Lung (tissue), 12 donors: ENCODE results near the gene NRGN. TPM values are rescaled to one million over a fixed set of nuclear protein-coding genes. Genes with fewer than 3 reads are reported as not detected.

Experiments used
- ATAC-seq: fragments of 200-7000 bp; cut with Tn5 transposase; one replicate; pipeline ENCODE4 v1.9.1; 2020; ENCODE audit warnings: moderate number of reproducible peaks; ENCODE audit not compliant: insufficient read depth, low FRiP score
- DNase-seq, 3 donors: peaks; one replicate each; pipeline ENCODE4 v3.0.0-alpha.2; 2013 to 2017
- H3K27ac ChIP-seq, 2 donors: one replicate each; pipeline ENCODE4 v1.5.1; 2013; ENCODE audit warnings: mild to moderate bottlenecking in 2 of 2, moderate library complexity in 2 of 2, control low read depth in 1 of 2, inconsistent platforms in 1 of 2, low read depth in 1 of 2, low read length in 1 of 2
- H3K27me3 ChIP-seq, 3 donors: one replicate each; pipeline ENCODE4 v1.5.1; 2013; ENCODE audit warnings: low read length in 2 of 3; ENCODE audit not compliant: control insufficient read depth in 3 of 3, insufficient read depth in 3 of 3
- H3K36me3 ChIP-seq, 4 donors: one replicate each; pipeline ENCODE4 v1.5.1; 2013; ENCODE audit warnings: low read length in 4 of 4, mild to moderate bottlenecking in 1 of 4, moderate library complexity in 1 of 4; ENCODE audit not compliant: control insufficient read depth in 4 of 4, insufficient read depth in 4 of 4
- H3K4me1 ChIP-seq, 5 donors: one replicate each; pipeline ENCODE4 v1.5.1; 2013; ENCODE audit warnings: low read length in 5 of 5, mild to moderate bottlenecking in 2 of 5, moderate library complexity in 1 of 5; ENCODE audit not compliant: control insufficient read depth in 5 of 5, insufficient read depth in 5 of 5
- H3K4me3 ChIP-seq: one replicate; pipeline ENCODE4 v1.5.1; 2013; ENCODE audit warnings: mild to moderate bottlenecking, control low read depth, moderate library complexity
- H3K9ac ChIP-seq, 2 donors: one replicate each; pipeline ENCODE4 v1.5.1; 2013; ENCODE audit warnings: low read length in 2 of 2, control low read depth in 1 of 2; ENCODE audit not compliant: insufficient read depth in 1 of 2
- H3K9me3 ChIP-seq, 4 donors: one replicate each; pipeline ENCODE4 v1.5.1; 2013; ENCODE audit warnings: low read length in 3 of 4, mild to moderate bottlenecking in 1 of 4, moderate library complexity in 1 of 4; ENCODE audit not compliant: control insufficient read depth in 4 of 4, insufficient read depth in 3 of 4
- CTCF ChIP-seq: IDR thresholded peaks from 2 replicates; pipeline ENCODE4 v1.5.1; 2012; ENCODE audit warnings: mild to moderate bottlenecking; ENCODE audit errors: control extremely low read depth, extremely low read depth
- WGBS, 2 donors: extraction: QIAGEN DNeasy Blood & Tissue Kit; methylation state at CpG; one replicate each; pipeline ENCODE4 v1.1.7; 2013; 5-methylcytosine and 5-hydroxymethylcytosine counted together
- polyA plus RNA-seq, 2 donors: library from polyadenylated mRNA; stranded (reverse); fragments of 200-250 nt; gene quantifications; one replicate each; pipeline ENCODE4 v1.2.1, GENCODE V29; 2013
- total RNA-seq, 2 donors: library from RNA; depleted of rRNA in 1 of 2; stranded (reverse); fragments of >200 nt in 1 of 2; gene quantifications; one replicate each; pipeline ENCODE4 v1.2.1, GENCODE V29; 2014 to 2021
- donor health status: control.
- donor health status: control.
- donor health status: Bipolar disorder and iron deficiency.
- donor health status: healthy.
- donor health status: DM: yes; HTN: yes; CAD: no.

Gene NRGN
- total and polyA plus RNA-seq, 4 donors = 27.2 to 250 (median 87.5) TPM

DNA sequence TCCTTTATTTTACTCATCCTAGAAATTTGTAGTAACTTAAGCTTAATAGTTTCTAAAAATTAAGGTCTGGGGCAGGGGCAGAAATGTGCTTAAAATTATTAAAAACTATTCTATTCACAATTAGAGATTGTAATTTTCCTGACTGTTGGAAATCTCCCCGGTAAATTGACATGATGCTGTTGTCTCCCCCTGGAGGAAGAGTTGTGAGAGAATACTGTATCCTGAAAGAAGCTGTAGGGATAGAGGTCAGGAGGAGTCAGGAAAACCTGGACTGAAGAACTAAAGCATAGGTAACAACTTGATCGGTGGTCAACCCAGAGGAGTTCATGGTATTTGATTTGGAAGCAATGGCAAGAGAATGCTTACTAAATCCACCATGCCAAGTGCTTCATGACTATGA is 38.5 kb downstream of the NRGN start:
- Histone ChIP-seq H3K27ac (no peak overlapping the region), H3K4me3 (no peak overlapping the region)
- WGBS, 2 donors = 86 to 88% methylated on average over 2 of the region's 2 CpGs

DNA sequence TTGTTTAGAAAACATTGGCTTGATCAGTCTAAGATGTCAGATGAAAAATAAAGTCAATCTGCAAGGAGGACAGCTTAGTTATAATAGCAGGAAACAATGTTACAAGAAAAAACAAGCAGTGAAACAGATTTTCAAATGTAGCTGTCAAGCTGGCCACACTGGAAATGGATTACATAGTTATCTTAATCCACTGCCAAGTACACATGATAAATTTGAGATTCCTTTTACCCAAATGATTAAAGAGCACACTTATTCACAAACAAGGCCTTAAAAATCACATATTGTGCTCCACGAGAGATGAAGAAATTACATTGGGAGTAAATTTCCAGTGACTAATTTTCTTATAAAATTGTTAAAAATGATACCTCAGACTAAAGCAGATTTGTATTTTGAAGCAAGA is 39.8 kb downstream of the NRGN start:
- Histone ChIP-seq H3K9me3 (no peaks in the 10 kb centered on the region), H3K27me3 (no peaks in the 10 kb centered on the region), H3K27ac (no peak overlapping the region), H3K4me3 (no peak overlapping the region), H3K9ac (no peak overlapping the region), H3K36me3 (peaks cover 2 to 4% (median 4%) of the 10 kb centered on the region in 4 donors), H3K4me1 (no peaks in the 10 kb centered on the region)
- WGBS, 2 donors = 85% methylated on average over 1 of the region's 1 CpG
- ATAC-seq (no peak), DNase-seq (no peak)
- no peak for TF ChIP-seq CTCF

More for the DNA sequence above, 38.5 kb downstream of the NRGN start:
- Histone ChIP-seq H3K9ac (no peak overlapping the region), H3K9me3 (no peaks in the 10 kb centered on the region), H3K4me1 (no peaks in the 10 kb centered on the region), H3K27me3 (no peaks in the 10 kb centered on the region), H3K36me3 (peaks cover 2 to 4% (median 4%) of the 10 kb centered on the region in 4 donors)
- no peak for DNase-seq
- TF ChIP-seq CTCF = no peak
- no peak for ATAC-seq

DNA sequence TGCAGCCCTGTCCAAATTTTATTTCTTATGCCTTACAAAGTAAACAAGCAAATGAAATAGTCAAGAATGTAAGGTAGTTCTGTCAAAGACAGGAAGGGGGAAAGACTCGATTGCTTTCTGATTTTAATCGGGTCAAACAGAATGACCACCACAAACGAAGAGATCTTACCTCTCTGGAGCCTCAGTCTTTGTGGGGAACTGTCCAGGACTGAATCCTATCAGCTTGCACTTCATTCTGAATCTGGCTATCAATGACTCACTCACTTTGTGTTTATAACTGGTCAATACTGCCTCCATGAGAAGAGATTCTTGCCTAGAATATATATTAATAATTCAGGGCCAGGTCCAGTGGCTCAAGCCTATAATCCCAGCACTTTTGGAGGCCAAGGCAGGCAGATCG is 43.3 kb downstream of the NRGN start:
- DNase-seq (no peak), ATAC-seq (no peak)
- Histone ChIP-seq H3K4me1 (no peaks in the 10 kb centered on the region), H3K36me3 (peaks cover 0 to 4% (median 3%) of the 10 kb centered on the region in 4 donors), H3K27me3 (no peaks in the 10 kb centered on the region), H3K9me3 (no peaks in the 10 kb centered on the region), H3K9ac (no peak overlapping the region), H3K4me3 (no peak overlapping the region), H3K27ac (no peak overlapping the region)
- no peak for TF ChIP-seq CTCF
- WGBS, 2 donors = 91 to 93% methylated on average over 4 of the region's 4 CpGs

DNA sequence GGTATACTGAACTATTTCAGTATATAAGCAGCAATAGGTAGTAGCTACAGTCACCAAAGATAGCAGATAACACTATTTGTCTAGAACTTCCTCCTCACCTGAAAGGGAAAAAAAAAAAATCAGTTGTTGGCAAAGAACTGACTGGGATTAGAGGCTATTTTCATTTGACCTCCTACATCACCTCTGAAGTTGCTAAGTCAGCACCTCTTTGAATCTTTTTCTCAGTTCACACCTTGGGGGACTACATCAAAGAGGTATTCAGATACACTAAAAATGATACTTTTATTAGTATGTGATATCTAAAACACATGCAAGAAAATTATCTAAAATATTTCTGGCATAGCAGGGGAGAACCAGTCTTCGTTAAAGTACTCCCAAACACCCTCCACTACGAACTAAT is 44.3 kb downstream of the NRGN start:
- Histone ChIP-seq H3K27me3 (no peaks in the 10 kb centered on the region), H3K27ac (no peak overlapping the region), H3K9ac (no peak overlapping the region), H3K4me3 (no peak overlapping the region), H3K4me1 (no peaks in the 10 kb centered on the region), H3K36me3 (peaks cover 0 to 2% (median 0%) of the 10 kb centered on the region in 4 donors), H3K9me3 (no peaks in the 10 kb centered on the region)
- ATAC-seq (no peak), DNase-seq (no peak)
- no peak for TF ChIP-seq CTCF
- WGBS, 2 donors = 97 to 98% methylated on average over 2 of the region's 2 CpGs
